Measurements from ENCODE around the gene SCD5. TPM values are rescaled to one million over a fixed set of nuclear protein-coding genes. Genes with fewer than 3 reads are reported as not detected.
A peak's percentile ranks its signal among the peaks of the same experiment; 100 is the strongest.

Gene SCD5
- polyA plus RNA-seq, 1 donor from 2014 or later: 212 TPM

DNA sequence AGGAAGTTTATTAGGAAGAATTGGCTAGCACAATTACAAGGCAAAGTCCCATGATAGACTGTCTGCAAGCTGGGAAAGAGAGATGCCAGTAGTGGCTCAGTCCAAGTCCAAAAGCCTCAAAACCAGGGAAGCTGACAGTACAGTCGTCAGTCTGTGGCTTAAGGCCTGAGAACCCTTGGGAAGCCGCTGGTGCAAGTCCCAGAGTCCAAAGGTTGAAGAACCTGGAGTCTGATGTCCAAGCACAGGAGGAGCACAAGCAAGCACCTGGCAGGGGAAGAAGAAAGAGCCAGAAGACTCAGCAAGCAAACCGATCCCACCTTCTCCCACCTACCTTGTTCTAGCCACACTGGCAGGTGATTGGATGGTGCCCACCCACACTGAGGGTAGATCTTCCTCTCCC lies 185.5 kb downstream of the SCD5 start:
- H3K36me3 ChIP-seq (ENCODE audit: insufficient read depth, low read length): no peaks in the 10 kb centered on the region
- H3K9me3 ChIP-seq (ENCODE audit: low read length): no peaks in the 10 kb centered on the region
- no peaks in the 10 kb centered on the region for H3K27me3 ChIP-seq (ENCODE audit: insufficient read depth, low read depth, low read length)
- H3K27ac ChIP-seq (ENCODE audit: low read length): no peak overlapping the region
- no peak overlapping the region for H2AFZ ChIP-seq (ENCODE audit: low read depth, low read length)
- H3K4me3 ChIP-seq (ENCODE audit: low read length): no peak overlapping the region
- no peak overlapping the region for H3K9ac ChIP-seq (ENCODE audit: low read length)
- H3K4me2 ChIP-seq (ENCODE audit: low read length): no peak overlapping the region
- no peaks in the 10 kb centered on the region for H3K9me2 ChIP-seq (ENCODE audit: insufficient read depth, low read length)
- H3K79me2 ChIP-seq (replicated peaks; ENCODE audit: insufficient read depth, low read length): no peaks in the 10 kb centered on the region
- no peak for TF ChIP-seq EP300 (conservative IDR thresholded peaks at IDR 0.05; ENCODE audit: poor library complexity, severe bottlenecking)
- TF ChIP-seq POLR2AphosphoS5 (IDR thresholded peaks at IDR 0.05): no peak
- TF ChIP-seq, protein P1, sequence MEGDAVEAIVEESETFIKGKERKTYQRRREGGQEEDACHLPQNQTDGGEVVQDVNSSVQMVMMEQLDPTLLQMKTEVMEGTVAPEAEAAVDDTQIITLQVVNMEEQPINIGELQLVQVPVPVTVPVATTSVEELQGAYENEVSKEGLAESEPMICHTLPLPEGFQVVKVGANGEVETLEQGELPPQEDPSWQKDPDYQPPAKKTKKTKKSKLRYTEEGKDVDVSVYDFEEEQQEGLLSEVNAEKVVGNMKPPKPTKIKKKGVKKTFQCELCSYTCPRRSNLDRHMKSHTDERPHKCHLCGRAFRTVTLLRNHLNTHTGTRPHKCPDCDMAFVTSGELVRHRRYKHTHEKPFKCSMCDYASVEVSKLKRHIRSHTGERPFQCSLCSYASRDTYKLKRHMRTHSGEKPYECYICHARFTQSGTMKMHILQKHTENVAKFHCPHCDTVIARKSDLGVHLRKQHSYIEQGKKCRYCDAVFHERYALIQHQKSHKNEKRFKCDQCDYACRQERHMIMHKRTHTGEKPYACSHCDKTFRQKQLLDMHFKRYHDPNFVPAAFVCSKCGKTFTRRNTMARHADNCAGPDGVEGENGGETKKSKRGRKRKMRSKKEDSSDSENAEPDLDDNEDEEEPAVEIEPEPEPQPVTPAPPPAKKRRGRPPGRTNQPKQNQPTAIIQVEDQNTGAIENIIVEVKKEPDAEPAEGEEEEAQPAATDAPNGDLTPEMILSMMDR (IDR thresholded peaks at IDR 0.05; ENCODE audit: poor library complexity, severe bottlenecking): no peak
- no peak for TF ChIP-seq MXI1 (conservative IDR thresholded peaks at IDR 0.05; ENCODE audit: poor library complexity, severe bottlenecking)
- TF ChIP-seq EZH2 (IDR thresholded peaks at IDR 0.05; ENCODE audit: borderline replicate concordance, insufficient read depth, low read length, poor library complexity, severe bottlenecking): no peak
- TF ChIP-seq SMC3 (conservative IDR thresholded peaks at IDR 0.05; ENCODE audit: poor library complexity): no peak
- no peak for TF ChIP-seq TAF1 (IDR thresholded peaks at IDR 0.05; ENCODE audit: low read depth)
- no peak for TF ChIP-seq RAD21 (conservative IDR thresholded peaks at IDR 0.05)
- TF ChIP-seq, protein P2, sequence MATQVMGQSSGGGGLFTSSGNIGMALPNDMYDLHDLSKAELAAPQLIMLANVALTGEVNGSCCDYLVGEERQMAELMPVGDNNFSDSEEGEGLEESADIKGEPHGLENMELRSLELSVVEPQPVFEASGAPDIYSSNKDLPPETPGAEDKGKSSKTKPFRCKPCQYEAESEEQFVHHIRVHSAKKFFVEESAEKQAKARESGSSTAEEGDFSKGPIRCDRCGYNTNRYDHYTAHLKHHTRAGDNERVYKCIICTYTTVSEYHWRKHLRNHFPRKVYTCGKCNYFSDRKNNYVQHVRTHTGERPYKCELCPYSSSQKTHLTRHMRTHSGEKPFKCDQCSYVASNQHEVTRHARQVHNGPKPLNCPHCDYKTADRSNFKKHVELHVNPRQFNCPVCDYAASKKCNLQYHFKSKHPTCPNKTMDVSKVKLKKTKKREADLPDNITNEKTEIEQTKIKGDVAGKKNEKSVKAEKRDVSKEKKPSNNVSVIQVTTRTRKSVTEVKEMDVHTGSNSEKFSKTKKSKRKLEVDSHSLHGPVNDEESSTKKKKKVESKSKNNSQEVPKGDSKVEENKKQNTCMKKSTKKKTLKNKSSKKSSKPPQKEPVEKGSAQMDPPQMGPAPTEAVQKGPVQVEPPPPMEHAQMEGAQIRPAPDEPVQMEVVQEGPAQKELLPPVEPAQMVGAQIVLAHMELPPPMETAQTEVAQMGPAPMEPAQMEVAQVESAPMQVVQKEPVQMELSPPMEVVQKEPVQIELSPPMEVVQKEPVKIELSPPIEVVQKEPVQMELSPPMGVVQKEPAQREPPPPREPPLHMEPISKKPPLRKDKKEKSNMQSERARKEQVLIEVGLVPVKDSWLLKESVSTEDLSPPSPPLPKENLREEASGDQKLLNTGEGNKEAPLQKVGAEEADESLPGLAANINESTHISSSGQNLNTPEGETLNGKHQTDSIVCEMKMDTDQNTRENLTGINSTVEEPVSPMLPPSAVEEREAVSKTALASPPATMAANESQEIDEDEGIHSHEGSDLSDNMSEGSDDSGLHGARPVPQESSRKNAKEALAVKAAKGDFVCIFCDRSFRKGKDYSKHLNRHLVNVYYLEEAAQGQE (IDR thresholded peaks at IDR 0.05; ENCODE audit: borderline replicate concordance): no peak
- H3F3A ChIP-seq (ENCODE audit: insufficient read depth, low read length, poor library complexity, severe bottlenecking): no peaks in the 10 kb centered on the region
- H4K20me1 ChIP-seq (ENCODE audit: insufficient read depth): no peaks in the 10 kb centered on the region

DNA sequence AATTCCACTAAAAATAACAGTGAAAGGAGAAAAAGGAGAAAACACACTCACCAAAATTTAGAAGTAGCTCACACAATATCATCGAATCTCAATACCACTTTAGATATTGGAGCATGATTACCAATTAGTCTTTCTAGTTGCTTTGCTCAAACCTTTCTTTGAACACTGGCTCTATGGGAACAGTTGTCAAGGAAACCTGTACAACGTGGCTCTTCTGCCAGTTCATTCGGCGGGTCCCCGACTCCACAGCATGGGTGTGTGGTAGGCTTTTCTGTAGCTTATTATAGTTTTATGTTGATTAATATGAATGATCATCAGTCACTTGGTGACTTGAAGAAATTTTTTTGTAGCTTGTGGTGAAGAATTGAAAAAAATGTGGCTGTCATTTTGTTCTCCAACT lies 186.6 kb downstream of the SCD5 start:
- peak overlapping the region; percentile 29 for H3K4me2 ChIP-seq (ENCODE audit: low read length)
- H4K20me1 ChIP-seq (ENCODE audit: insufficient read depth): no peaks in the 10 kb centered on the region
- H3K27me3 ChIP-seq (ENCODE audit: insufficient read depth, low read depth, low read length): no peaks in the 10 kb centered on the region
- H2AFZ ChIP-seq (ENCODE audit: low read depth, low read length): no peak overlapping the region
- no peaks in the 10 kb centered on the region for H3K9me3 ChIP-seq (ENCODE audit: low read length)
- peak overlapping the region; percentile 54 for H3K27ac ChIP-seq (ENCODE audit: low read length)
- H3K36me3 ChIP-seq (ENCODE audit: insufficient read depth, low read length): no peaks in the 10 kb centered on the region
- no peaks in the 10 kb centered on the region for H3F3A ChIP-seq (ENCODE audit: insufficient read depth, low read length, poor library complexity, severe bottlenecking)
- H3K79me2 ChIP-seq (replicated peaks; ENCODE audit: insufficient read depth, low read length): no peaks in the 10 kb centered on the region
- TF ChIP-seq, protein P2 (IDR thresholded peaks at IDR 0.05; ENCODE audit: borderline replicate concordance): no peak
- TF ChIP-seq MXI1 (conservative IDR thresholded peaks at IDR 0.05; ENCODE audit: poor library complexity, severe bottlenecking) (peak; percentile 59), POLR2AphosphoS5 (IDR thresholded peaks at IDR 0.05) (no peak), TAF1 (IDR thresholded peaks at IDR 0.05; ENCODE audit: low read depth) (no peak), SMC3 (conservative IDR thresholded peaks at IDR 0.05; ENCODE audit: poor library complexity) (no peak), RAD21 (conservative IDR thresholded peaks at IDR 0.05) (no peak), EP300 (conservative IDR thresholded peaks at IDR 0.05; ENCODE audit: poor library complexity, severe bottlenecking) (peak; percentile 46)
- TF ChIP-seq, protein P1 (IDR thresholded peaks at IDR 0.05; ENCODE audit: poor library complexity, severe bottlenecking): no peak
- H3K9me2 ChIP-seq (ENCODE audit: insufficient read depth, low read length): no peaks in the 10 kb centered on the region
- peak overlapping the region; percentile 30 for H3K4me3 ChIP-seq (ENCODE audit: low read length)
- no peak overlapping the region for H3K9ac ChIP-seq (ENCODE audit: low read length)

Measured in neural cell (in vitro differentiated cells).